Psoas muscle (tissue), 8 donors: ENCODE data around the gene CABLES1. TPM values are rescaled to one million over a fixed set of nuclear protein-coding genes. Genes with fewer than 3 reads are reported as not detected.

Experiments used
- ATAC-seq, 4 donors: fragments of 200-7000 bp; cut with Tn5 transposase; one replicate each; pipeline ENCODE4 v1.9.1; 2020; ENCODE audit warnings: moderate library complexity in 3 of 4, mild to moderate bottlenecking in 2 of 4
- DNase-seq, 2 donors: peaks; one replicate each; pipeline ENCODE4 v3.0.0-alpha.2; 2020
- H3K27ac ChIP-seq: fragments of 200-600 bp; one replicate; pipeline ENCODE4 v1.8.0; 2022
- H3K27me3 ChIP-seq, 3 donors: fragments of 200-600 bp in 1 of 3; one replicate each; pipeline versions ENCODE4 v1.6.1 to v1.8.0; 2013 to 2022; ENCODE audit warnings: low read length in 2 of 3, mild to moderate bottlenecking in 2 of 3, moderate library complexity in 1 of 3; ENCODE audit not compliant: insufficient read depth in 3 of 3
- H3K36me3 ChIP-seq, 2 donors: fragments of 200-600 bp in 1 of 2; one replicate each; pipeline versions ENCODE4 v1.6.1 to v1.8.0; 2013 to 2022; ENCODE audit warnings: low read depth in 1 of 2, mild to moderate bottlenecking in 1 of 2, moderate library complexity in 1 of 2; ENCODE audit not compliant: insufficient read depth in 1 of 2
- H3K4me1 ChIP-seq: fragments of 200-600 bp; one replicate; pipeline ENCODE4 v1.8.0; 2022
- H3K4me3 ChIP-seq: fragments of 200-600 bp; one replicate; pipeline ENCODE4 v1.8.0; 2022; ENCODE audit warnings: mild to moderate bottlenecking
- H3K9me3 ChIP-seq: fragments of 200-600 bp; one replicate; pipeline ENCODE4 v1.8.0; 2022
- WGBS, 3 donors: extraction: QIAGEN DNeasy Blood & Tissue Kit; methylation state at CpG; one replicate each; pipeline versions ENCODE4 v1.1.6 to v1.1.7; 2013; 5-methylcytosine and 5-hydroxymethylcytosine counted together
- intact Hi-C, 2 donors: fragments of 100-400 bp; cut with DNase I; formaldehyde crosslinking; loops; one replicate each; pipeline versions ENCODE4 v1.11.0 to v1.14.2; 2022
- polyA plus RNA-seq, 3 donors: library from polyadenylated mRNA; stranded (reverse); fragments of 200-250 nt; gene quantifications; one replicate each; pipeline ENCODE4 v1.2.3, GENCODE V29; 2013
- total RNA-seq, 4 donors: library from RNA; stranded (reverse); fragmentation: NEBNext Ultra II Directional in 2 of 4; extraction: Animal tissue kit (Norgen Biotek cat#: 25700) in 2 of 4; gene quantifications; one replicate each; pipeline versions ENCODE4 v1.2.1 to v1.2.4, GENCODE V29; 2021 to 2023
- TF ChIP-seq, protein P1 (sequence below): fragments of 200-600 bp; IDR thresholded peaks from one replicate; pipeline ENCODE4 v1.8.0; 2022; ENCODE audit warnings: antibody characterized with exemption
- donor health status: healthy with polysubstance abuse.
- donor health status: DM: no; HTN: no; CAD: no; lungs with moderate emphysema.
- donor health status: Bipolar disorder and iron deficiency.
- donor health status: healthy.
- donor health status: DM: yes; HTN: yes; CAD: no.
- donor health status: DM: no; HTN: no; CAD: no.
- donor health status: DM: no; HTN: no; CAD: no.
- donor health status: DM: yes; HTN: yes; CAD: no.

Gene CABLES1
- total and polyA plus RNA-seq, 7 donors: 0.42 to 1.5 (median 0.98) TPM

DNA sequence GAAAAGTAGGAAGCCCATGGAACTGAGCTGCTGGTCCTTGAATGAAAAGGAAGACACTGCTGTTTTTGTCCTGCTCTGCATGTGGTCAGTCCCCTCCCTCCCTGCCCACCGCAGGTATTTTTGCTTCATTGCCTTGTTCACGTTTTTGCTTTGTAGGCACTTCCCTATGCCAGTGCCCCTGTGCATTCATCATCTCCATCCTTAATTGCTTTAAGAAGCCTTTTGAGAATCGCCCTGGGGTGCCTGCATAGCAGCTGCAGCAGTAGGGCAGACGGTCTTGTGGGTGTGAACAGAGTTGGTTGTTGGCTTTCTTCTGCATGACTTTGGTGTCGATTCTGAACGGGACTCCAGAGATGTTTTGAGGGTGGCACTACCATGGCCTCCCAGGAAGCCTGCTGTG, 97.0 kb downstream of the CABLES1 start:
- Histone ChIP-seq H3K36me3 (no peaks in the 10 kb centered on the region), H3K27ac (no peak overlapping the region), H3K9me3 (no peaks in the 10 kb centered on the region), H3K4me1 (peaks cover 12% of the 10 kb centered on the region), H3K4me3 (no peak overlapping the region), H3K27me3 (no peaks in the 10 kb centered on the region)
- ATAC-seq (no peak), DNase-seq (no peak)
- intact Hi-C loops: no loop called here
- WGBS, 3 donors: 65 to 78% (median 68%) methylated on average over 6 of the region's 6 CpGs
- TF ChIP-seq, protein P1, sequence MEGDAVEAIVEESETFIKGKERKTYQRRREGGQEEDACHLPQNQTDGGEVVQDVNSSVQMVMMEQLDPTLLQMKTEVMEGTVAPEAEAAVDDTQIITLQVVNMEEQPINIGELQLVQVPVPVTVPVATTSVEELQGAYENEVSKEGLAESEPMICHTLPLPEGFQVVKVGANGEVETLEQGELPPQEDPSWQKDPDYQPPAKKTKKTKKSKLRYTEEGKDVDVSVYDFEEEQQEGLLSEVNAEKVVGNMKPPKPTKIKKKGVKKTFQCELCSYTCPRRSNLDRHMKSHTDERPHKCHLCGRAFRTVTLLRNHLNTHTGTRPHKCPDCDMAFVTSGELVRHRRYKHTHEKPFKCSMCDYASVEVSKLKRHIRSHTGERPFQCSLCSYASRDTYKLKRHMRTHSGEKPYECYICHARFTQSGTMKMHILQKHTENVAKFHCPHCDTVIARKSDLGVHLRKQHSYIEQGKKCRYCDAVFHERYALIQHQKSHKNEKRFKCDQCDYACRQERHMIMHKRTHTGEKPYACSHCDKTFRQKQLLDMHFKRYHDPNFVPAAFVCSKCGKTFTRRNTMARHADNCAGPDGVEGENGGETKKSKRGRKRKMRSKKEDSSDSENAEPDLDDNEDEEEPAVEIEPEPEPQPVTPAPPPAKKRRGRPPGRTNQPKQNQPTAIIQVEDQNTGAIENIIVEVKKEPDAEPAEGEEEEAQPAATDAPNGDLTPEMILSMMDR: no peak

DNA sequence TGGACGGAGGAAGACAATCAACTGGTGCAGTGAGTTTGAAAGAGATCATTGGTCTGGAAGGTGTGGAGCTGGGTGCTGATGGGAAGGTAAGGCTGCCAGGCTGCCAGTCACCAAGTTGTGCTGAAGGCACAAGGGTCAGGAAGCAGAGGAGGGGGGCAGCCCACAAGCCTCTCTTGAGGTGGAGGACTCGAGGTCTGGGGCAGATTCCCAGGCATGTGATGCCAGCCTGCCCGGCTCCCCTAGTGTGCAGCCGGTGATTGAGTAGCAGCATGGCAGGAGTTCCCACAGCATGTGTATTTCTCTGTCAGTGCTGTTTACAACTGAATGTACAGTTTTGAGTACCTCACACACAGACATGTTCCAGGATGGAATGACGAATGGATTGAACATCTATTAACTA, 99.3 kb downstream of the CABLES1 start:
- no peak for DNase-seq
- 87 to 94% (median 91%) methylated on average over 5 of the region's 5 CpGs for WGBS, 3 donors
- no peaks in the 10 kb centered on the region for H3K4me1 ChIP-seq

DNA sequence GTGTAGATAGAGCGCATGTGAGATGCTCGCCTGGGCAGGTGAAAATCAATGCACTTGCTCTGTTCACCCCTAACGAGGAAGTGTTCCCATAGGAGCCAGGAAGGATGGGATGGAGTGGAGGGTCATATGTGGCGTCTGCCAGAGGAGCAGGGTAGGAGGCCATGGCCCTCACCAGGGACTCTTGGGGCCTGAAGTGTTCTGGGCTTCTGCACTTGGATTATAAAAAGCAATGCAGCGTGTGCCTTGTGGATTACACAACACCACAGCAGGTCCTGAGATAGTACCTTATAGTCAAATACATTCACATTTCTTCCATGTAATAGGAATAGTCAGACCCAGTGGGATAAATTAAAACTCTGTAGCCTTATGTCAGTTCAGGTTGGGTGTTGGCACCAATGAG, 100.1 kb downstream of the CABLES1 start:
- no peaks in the 10 kb centered on the region for H3K36me3 ChIP-seq
- intact Hi-C loops: no loop called here
- H3K27me3 ChIP-seq: no peaks in the 10 kb centered on the region
- DNase-seq (no peak), ATAC-seq (no peak)
- H3K27ac ChIP-seq: no peak overlapping the region
- TF ChIP-seq, protein P1: no peak
- WGBS, 3 donors: 85 to 97% (median 89%) methylated on average over 5 of the region's 5 CpGs
- no peaks in the 10 kb centered on the region for H3K4me1 ChIP-seq
- H3K9me3 ChIP-seq: no peaks in the 10 kb centered on the region
- H3K4me3 ChIP-seq: no peak overlapping the region

More for the DNA sequence above, 99.3 kb downstream of the CABLES1 start:
- Histone ChIP-seq H3K9me3 (no peaks in the 10 kb centered on the region), H3K36me3 (no peaks in the 10 kb centered on the region), H3K4me3 (no peak overlapping the region), H3K27me3 (no peaks in the 10 kb centered on the region), H3K27ac (no peak overlapping the region)
- no peak for ATAC-seq
- intact Hi-C loops: no loop called here
- TF ChIP-seq, protein P1: no peak

DNA sequence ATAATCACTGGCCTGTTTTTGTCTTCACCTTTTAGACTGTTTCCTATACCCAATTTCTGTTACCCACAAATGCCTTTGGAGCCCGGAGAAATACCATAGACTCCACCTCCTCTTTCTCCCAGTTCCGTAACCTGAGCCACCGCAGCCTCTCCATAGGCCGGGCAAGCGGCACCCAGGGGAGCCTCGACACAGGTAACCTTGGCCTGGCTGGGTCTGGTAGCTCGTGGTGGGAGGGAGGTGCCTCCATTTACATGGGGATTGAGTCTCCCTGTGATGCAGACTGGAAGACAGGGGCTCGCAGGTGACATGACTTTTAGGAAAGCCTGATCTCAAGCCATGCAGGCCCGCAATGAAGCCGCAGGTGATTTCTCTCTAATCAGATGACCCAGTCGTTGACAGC, 100.6 kb downstream of the CABLES1 start:
- Histone ChIP-seq H3K27me3 (no peaks in the 10 kb centered on the region), H3K27ac (no peak overlapping the region), H3K4me3 (no peak overlapping the region), H3K9me3 (no peaks in the 10 kb centered on the region), H3K36me3 (no peaks in the 10 kb centered on the region), H3K4me1 (no peaks in the 10 kb centered on the region)
- intact Hi-C loops: no loop called here
- ATAC-seq: no peak
- 87 to 89% (median 88%) methylated on average over 11 of the region's 11 CpGs for WGBS, 3 donors
- no peak for DNase-seq
- TF ChIP-seq, protein P1: no peak

DNA sequence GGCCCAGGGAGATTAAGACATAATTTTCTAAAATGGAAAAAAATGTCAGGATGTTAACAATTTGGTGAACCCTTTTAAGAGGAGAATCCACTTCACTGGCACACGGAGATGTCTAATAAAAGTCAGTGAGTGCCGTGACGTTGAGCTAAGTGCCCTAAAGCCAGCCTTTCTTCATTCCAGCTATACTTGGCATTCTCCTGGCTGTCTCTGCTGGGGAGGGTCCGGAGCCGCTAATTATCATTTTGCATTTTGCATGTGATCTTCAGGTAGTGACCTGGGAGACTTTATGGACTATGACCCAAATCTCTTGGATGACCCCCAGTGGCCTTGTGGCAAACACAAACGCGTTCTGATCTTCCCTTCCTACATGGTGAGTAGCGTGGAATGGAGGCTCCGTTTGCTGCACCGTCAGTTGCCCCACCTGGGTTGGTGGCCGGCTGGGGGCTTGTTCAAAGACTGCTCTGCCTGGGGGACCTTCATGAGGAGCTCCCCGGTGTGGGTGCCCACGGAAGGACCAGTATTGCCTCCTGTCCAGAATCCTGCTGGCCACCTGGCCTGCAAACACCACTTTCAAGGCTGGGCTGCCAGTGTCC, 101.7 kb downstream of the CABLES1 start:
- H3K4me3 ChIP-seq: no peak overlapping the region
- TF ChIP-seq, protein P1: no peak
- no peak overlapping the region for H3K27ac ChIP-seq
- no peaks in the 10 kb centered on the region for H3K27me3 ChIP-seq
- intact Hi-C loops: no loop called here
- no peaks in the 10 kb centered on the region for H3K9me3 ChIP-seq
- DNase-seq (no peak), ATAC-seq (no peak)
- H3K36me3 ChIP-seq: no peaks in the 10 kb centered on the region
- WGBS, 3 donors: 87 to 95% (median 89%) methylated on average over 13 of the region's 13 CpGs
- H3K4me1 ChIP-seq: no peaks in the 10 kb centered on the region
